Measurements from ENCODE around the gene SKAP1.

DNA sequence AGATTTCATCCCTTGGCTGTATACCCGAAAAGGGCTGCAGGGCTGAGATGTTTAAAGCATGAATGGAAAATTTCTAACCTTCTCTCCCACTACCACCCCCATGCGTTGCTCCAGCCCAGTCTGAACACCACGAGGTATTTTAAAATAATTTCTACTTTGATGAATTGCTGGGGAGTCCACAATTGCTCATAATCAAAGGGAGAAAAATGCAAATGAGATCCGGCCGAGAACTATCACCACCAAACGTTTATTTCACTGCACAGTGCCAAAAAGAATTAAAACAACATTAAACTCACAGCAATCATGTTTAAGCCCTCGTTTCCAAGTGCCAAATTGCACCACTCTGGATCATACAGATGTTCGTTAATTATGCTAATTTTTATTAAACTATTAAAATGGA lies 285.8 kb downstream of the SKAP1 start:
- TF ChIP-seq, protein P1, sequence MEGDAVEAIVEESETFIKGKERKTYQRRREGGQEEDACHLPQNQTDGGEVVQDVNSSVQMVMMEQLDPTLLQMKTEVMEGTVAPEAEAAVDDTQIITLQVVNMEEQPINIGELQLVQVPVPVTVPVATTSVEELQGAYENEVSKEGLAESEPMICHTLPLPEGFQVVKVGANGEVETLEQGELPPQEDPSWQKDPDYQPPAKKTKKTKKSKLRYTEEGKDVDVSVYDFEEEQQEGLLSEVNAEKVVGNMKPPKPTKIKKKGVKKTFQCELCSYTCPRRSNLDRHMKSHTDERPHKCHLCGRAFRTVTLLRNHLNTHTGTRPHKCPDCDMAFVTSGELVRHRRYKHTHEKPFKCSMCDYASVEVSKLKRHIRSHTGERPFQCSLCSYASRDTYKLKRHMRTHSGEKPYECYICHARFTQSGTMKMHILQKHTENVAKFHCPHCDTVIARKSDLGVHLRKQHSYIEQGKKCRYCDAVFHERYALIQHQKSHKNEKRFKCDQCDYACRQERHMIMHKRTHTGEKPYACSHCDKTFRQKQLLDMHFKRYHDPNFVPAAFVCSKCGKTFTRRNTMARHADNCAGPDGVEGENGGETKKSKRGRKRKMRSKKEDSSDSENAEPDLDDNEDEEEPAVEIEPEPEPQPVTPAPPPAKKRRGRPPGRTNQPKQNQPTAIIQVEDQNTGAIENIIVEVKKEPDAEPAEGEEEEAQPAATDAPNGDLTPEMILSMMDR (IDR thresholded peaks at IDR 0.05; ENCODE audit: low read length), result no peak
- no peak for TF ChIP-seq EZH2 (optimal IDR thresholded peaks at IDR 0.05; ENCODE audit: low read depth, low read length)
- TF ChIP-seq EZH2phosphoT487 (IDR thresholded peaks at IDR 0.05; ENCODE audit: low read length), result no peak
